HG02840 (cell line): ENCODE results near the gene TMEM176B.

Source experiments
- ATAC-seq: cut with Tn5 transposase; IDR thresholded peaks from one replicate; pipeline ENCODE4 v1.9.1; 2021; ENCODE audit warnings: mild to moderate bottlenecking, moderate library complexity, moderate number of reproducible peaks; ENCODE audit not compliant: unreplicated experiment, low FRiP score

The TMEM176B gene

DNA sequence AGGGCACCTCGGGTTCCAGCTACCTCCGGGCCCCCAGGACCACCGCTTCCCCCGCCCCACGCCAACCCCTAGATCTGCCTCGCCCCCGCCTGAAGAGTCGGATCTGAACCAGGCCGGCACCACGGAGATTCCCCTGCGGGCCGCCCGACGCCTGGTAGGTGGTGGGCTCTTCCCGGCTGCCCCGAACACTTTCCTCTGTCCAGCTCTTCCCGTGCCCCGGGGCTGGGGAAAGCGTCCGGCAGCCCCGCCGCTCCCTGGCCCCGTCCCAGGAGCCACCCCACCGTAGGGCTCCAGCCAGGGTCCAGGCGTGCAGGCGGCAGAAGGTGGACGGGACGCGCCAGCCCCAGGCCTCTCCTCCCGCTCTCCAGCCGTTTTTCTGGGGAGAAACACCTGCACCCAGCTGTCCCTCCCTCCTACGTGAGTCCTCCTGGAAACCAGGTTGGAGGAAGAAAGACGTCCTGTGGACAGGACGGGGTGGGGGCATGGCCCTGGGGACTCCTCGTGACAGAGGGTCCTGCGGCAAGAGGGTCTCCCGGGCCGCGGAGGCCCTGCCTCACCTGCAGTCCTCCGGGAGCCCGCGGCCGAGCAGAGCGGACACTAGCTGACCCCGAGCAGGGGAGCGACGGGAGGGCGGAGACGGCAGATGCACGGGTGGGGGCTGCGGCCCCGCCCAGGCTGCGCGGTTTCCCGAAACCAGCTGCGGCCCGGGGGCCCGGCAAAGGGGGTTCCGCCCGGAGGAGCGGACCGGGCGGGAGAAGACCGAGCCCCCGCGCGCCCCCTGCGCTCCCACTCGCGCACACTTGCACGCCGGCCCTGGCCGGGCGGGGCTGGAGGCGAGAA lies at the start of gene TMEM176B:
TSS of gene TMEM176B (minus strand) at position 624 of the 840 bp plus-strand sequence. CDS start 3,795 bp downstream, outside the sequence.
- no peak for ATAC-seq

DNA sequence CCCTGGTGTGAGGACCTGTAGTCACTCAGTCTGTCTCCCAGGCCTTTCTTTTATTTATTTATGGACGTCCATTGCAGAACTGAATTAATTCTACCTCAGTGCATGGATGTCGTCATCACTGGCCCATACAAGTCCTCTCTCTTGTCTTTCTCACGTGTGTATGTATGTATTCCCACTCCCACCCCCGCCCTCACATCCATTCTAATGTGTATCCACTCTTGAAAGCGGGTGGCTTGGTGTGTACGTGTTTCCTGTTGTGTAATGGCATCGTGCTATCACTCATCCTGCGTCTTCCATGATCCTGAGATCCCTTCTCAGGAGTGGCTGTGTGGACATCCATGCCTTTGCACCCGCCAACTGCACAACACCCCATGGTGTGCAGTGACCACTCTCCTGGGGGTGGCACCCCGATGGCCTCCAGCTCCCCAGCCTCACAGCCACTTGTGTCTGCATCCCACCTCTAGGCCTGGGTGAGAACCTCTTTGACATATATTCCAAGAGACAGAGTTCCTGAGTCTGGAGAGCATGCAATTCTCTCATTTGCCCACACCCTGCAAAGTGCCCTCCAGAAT lies 49.1 kb upstream of the TMEM176B start:
- no peak for ATAC-seq

- ATAC-seq = no peak
Observed at GRCh38 chr7:150848561-150849115, 48.5 kb upstream of the TMEM176B start.

DNA sequence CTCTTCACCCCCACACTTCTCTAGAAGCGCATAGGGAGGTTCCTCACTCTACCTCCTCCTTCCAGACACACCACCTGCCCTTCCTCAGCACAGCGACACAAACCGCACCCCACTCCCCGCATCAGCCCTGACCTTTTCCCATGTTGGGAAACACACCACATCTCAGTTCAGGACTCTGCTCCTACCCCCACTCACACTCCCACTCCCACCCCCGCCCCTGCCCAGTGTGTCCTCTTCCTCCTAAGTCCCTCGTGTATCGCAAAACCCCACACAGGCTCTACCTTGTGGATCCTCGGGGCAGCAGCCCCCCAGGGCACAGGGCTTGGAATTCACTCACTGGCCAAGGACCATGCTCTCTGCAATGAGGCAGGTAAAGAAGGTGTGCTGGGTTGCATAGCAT lies 47.9 kb upstream of the TMEM176B start:
- no peak for ATAC-seq

GRCh38 chr7:150847536-150847935 lies 47.4 kb upstream of the TMEM176B start:
- ATAC-seq = no peak

GRCh38 chr7:150846291-150847115 lies 46.3 kb upstream of the TMEM176B start:
- no peak for ATAC-seq

GRCh38 chr7:150845421-150845861 lies 45.3 kb upstream of the TMEM176B start:
- ATAC-seq = no peak

- ATAC-seq = no peak
Observed at GRCh38 chr7:150842716-150843115, 42.6 kb upstream of the TMEM176B start.

DNA sequence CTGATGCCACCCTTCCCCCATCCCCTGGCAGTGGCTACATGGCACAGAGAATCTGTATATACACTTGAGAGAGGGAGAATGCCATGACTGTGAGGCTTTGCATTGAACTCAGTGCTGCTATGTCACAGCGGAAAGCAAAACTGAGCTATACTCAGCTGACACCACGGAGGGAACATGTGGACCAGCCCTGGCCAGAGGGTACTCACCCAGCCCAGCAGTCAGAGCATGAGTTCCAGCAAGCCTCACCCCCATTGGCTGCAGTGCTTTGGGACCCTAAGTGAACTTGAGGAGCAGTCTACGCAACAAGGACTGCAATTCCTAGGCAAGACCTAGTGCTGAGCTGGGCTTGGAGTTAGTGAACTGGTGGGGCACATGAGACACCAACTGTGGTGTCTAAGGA lies 41.9 kb upstream of the TMEM176B start:
- no peak for ATAC-seq

DNA sequence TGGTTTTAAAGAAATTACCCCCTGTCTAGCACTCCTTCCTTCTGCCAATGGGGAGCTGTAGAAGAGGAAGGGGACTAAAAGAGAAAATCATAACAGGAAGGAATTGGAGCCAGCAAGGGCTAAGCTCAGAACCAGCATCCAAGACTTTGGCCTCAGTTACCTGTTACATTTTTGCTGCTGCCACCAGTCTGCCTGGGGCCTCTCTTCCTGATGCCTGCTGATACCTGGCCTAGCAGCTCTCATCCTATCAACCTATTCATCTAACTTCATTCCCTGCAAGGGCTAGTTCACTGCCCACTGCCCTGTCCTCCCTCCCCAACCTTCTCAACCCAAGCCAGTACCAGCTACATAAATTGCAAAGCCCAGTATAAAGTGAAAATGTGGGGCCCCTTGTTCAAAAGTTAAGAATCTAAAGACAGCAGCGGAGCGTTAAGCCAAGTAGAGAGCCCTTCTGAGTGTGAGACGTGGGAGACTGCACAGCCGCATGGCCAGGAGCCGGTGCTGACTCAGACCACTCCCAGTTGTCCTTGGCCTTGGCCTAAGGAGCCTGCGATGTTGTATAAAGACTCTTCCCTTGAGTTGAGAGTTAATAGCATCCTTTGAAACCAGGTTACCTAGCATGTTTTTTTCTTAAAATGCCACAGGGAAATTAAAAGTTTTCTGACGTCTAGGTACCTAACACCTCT lies 38.9 kb upstream of the TMEM176B start:
- ATAC-seq = no peak

DNA sequence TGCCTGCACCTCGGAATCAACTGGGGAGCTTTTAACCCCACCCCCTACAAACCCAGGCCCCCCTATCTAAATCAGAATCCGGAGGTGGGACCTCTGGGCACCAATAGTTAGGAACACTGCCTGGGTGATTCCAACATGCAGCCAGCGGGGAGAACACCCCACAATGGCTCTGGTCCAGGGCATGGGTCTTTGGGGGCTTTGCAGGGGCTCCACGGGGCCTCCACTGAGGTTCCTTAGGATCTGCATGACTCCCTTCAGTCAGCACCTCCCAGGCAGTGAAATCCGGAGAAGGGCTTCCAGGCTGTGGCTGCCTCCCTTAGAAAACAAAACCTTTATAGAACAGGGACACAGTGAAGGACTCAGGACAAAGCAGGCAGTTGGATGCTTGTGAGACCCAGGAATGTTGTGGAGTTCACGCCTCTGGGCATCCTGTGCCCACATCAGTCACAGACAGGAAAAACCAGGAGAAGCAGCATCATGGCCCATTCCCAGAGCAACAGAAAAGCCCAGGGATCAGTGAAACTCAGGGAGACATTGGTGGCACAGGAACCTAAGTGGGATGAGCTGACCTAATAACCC lies 35.6 kb upstream of the TMEM176B start:
- no peak for ATAC-seq

- ATAC-seq = no peak
Observed at GRCh38 chr7:150835019-150835418, 34.9 kb upstream of the TMEM176B start.

- no peak for ATAC-seq
Observed at GRCh38 chr7:150831851-150832250, 31.7 kb upstream of the TMEM176B start.

- no peak for ATAC-seq
Observed at GRCh38 chr7:150830937-150831336, 30.8 kb upstream of the TMEM176B start.

DNA sequence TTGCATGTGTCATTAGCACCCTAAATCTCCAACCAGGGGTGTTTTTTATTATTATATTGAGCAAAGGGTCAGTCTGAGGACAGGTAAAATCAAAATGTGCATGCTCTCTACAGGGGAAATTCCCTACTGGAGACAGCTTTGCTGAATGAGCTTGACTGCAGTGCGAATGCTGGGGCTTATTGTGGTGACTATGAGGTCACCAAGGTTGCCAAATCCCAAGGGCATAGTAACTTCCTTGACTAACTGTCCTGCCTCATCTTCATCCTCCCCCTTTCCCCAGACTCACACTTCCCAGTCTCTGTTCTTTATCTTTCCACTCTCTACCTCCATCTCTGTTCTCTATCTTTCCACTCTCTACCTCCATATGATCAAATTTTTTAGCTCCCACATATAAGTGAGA lies 29.3 kb upstream of the TMEM176B start:
- no peak for ATAC-seq

GRCh38 chr7:150828384-150828783 lies 28.2 kb upstream of the TMEM176B start:
- no peak for ATAC-seq

- ATAC-seq = no peak
Observed at GRCh38 chr7:150826061-150826849, 26.1 kb upstream of the TMEM176B start.

DNA sequence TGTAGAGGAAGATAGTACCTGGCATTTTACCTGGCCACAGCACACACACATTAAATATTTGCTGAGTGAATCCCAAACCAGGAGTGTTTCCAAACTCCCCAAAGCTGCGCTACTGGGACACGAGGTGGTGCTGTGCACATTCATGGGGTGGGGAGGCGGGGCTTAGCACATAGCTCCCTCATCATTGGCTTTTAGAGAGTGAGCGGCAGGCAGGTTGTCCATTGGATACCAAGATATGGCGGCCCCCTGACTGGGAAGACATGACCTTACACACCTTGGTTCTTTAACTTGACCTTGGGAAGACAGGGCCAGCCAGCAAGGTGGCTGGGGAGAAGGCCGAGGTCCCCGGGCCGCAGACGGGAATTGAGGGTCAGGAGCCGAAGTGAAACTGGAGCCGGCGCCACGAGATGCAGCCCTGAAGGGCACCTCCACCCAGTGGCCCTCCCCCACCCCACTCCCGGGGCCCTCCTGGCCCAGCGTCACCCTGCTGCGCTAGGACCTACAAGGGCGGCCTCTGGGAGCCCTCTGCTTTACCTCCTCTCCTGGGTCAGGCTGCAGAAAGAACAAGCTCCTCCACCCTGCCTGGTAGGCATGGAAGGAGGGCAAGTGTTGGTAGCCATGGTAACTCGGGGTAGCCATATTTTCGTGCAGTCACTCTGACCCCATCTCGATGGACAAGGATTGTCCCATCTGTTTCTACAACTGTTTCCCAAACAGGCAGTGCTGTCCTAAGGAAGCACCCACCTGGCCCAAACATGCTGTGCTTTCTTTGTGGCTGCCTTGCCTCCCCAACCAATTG lies 24.4 kb upstream of the TMEM176B start:
- no peak for ATAC-seq
